Stimulated activated CD4-positive, alpha-beta T cell treated with anti-CD3 and anti-CD28 coated beads, TNF-alpha, amount 100 ng/mL, for 4 hours (primary cell): ENCODE measurements around the gene AMDHD1.
A peak's percentile ranks its signal among the peaks of the same experiment; 100 is the strongest.

Source experiments
- DNase-seq, 3 experiments: peaks; one replicate each; pipeline ENCODE4 v3.0.0-alpha.2; 2020; ENCODE audit warnings: low read depth in 3 of 3

AMDHD1 gene

GRCh38 chr12:95943330-95943842 lies at the start of gene AMDHD1:
Gene AMDHD1 (plus strand): TSS chr12:95943331. CDS start chr12:95943399, 68 bp downstream.
- DNase-seq, result peak; percentile 21 to 54 (median 26)

GRCh38 chr12:95896846-95897245 lies 46.3 kb upstream of the AMDHD1 start:
- DNase-seq, result no peak

- no peak for DNase-seq
These were observed 45.0 kb upstream of the AMDHD1 start for GRCh38 chr12:95898081-95898480.

- DNase-seq, result no peak
These were observed 34.6 kb upstream of the AMDHD1 start for GRCh38 chr12:95908573-95908972.

- no peak for DNase-seq
These were observed 33.3 kb upstream of the AMDHD1 start for GRCh38 chr12:95909871-95910270.

- peak in 2 of 3 experiments; percentile 10 to 13 for DNase-seq
These were observed 24.7 kb upstream of the AMDHD1 start for GRCh38 chr12:95918194-95918993.

GRCh38 chr12:95919110-95919509 lies 24.0 kb upstream of the AMDHD1 start:
- DNase-seq, result no peak

GRCh38 chr12:95922231-95922630 lies 20.9 kb upstream of the AMDHD1 start:
- no peak for DNase-seq

GRCh38 chr12:95940514-95940913 lies 2.6 kb upstream of the AMDHD1 start:
- no peak for DNase-seq

- DNase-seq, result no peak
These were observed 1.0 kb upstream of the AMDHD1 start for GRCh38 chr12:95942101-95942523.

GRCh38 chr12:95942524-95943329 lies 404 bp upstream of the AMDHD1 start, which contains the start of gene CCDC38:
Gene CCDC38 (minus strand): TSS chr12:95942614. CDS start chr12:95936509, 6,105 bp downstream.
- peak; percentile 64 to 66 (median 64) for DNase-seq

- no peak for DNase-seq
These were observed 1.1 kb downstream of the AMDHD1 start for GRCh38 chr12:95944108-95944704.

- no peak for DNase-seq
These were observed 6.5 kb downstream of the AMDHD1 start for GRCh38 chr12:95949477-95950206.

- no peak for DNase-seq
These were observed 8.4 kb downstream of the AMDHD1 start for GRCh38 chr12:95951515-95951914.

- no peak for DNase-seq
These were observed 9.9 kb downstream of the AMDHD1 start for GRCh38 chr12:95953000-95953399.

- DNase-seq, result no peak
These were observed 12.5 kb downstream of the AMDHD1 start for GRCh38 chr12:95955549-95956159.

GRCh38 chr12:95956557-95957145 lies 13.5 kb downstream of the AMDHD1 start:
- DNase-seq, result no peak

- DNase-seq, result no peak
These were observed 16.0 kb downstream of the AMDHD1 start for GRCh38 chr12:95959107-95959506.

GRCh38 chr12:95960241-95960640 lies 17.1 kb downstream of the AMDHD1 start:
- no peak for DNase-seq

GRCh38 chr12:95962222-95962621 lies 19.1 kb downstream of the AMDHD1 start:
- DNase-seq, result no peak

- DNase-seq, result no peak
These were observed 20.0 kb downstream of the AMDHD1 start for GRCh38 chr12:95963096-95963495.
